WERI-Rb-1 (cell line): Measurements from ENCODE around the gene PGBD1.
"Not testable (repeated sequence)": the region's sequence is repeated elsewhere in the genome, so short reads cannot be mapped to it uniquely, and the experiment has no call there.

ENCODE experiments used
- DNase-seq: peaks from one replicate; pipeline ENCODE4 v3.0.0-alpha.2; 2020
- H3K27ac ChIP-seq: fragments of 250-450 bp; sonication (Bioruptor Pico); 2 replicates; pipeline ENCODE4 v1.5.1; 2020; ENCODE audit warnings: mild to moderate bottlenecking, moderate library complexity
- H3K27me3 ChIP-seq: fragments of 250-450 bp; sonication (Bioruptor Pico); 2 replicates; pipeline ENCODE4 v1.5.1; 2021; ENCODE audit warnings: mild to moderate bottlenecking, low read depth, moderate library complexity; ENCODE audit not compliant: insufficient read depth, severe bottlenecking
- H3K36me3 ChIP-seq: fragments of 250-450 bp; sonication (Bioruptor Pico); 2 replicates; pipeline ENCODE4 v1.5.1; 2020; ENCODE audit warnings: mild to moderate bottlenecking, moderate library complexity
- H3K4me3 ChIP-seq: 2 replicates; pipeline ENCODE4 v1.5.1; 2011; ENCODE audit warnings: low read depth, mild to moderate bottlenecking, control low read depth, low read length
- H3K9me3 ChIP-seq: fragments of 250-450 bp; sonication (Bioruptor Pico); 2 replicates; pipeline ENCODE4 v1.5.1; 2021; ENCODE audit warnings: mild to moderate bottlenecking, moderate library complexity; ENCODE audit not compliant: severe bottlenecking
- TF ChIP-seq, protein P1 (sequence below): IDR thresholded peaks from 2 replicates; pipeline ENCODE4 v1.5.1; 2011; ENCODE audit warnings: low read depth, mild to moderate bottlenecking, control low read depth, inconsistent platforms, low read length

The PGBD1 gene

GRCh38 chr6:28280595-28281287 is 631 bp upstream of the PGBD1 start:
- peak overlapping the region; percentile 75 for H3K27ac ChIP-seq
- H3K27me3 ChIP-seq: no peaks in the 10 kb centered on the region
- no peak for DNase-seq
- H3K36me3 ChIP-seq: peaks cover 45% of the 10 kb centered on the region
- TF ChIP-seq, protein P1, sequence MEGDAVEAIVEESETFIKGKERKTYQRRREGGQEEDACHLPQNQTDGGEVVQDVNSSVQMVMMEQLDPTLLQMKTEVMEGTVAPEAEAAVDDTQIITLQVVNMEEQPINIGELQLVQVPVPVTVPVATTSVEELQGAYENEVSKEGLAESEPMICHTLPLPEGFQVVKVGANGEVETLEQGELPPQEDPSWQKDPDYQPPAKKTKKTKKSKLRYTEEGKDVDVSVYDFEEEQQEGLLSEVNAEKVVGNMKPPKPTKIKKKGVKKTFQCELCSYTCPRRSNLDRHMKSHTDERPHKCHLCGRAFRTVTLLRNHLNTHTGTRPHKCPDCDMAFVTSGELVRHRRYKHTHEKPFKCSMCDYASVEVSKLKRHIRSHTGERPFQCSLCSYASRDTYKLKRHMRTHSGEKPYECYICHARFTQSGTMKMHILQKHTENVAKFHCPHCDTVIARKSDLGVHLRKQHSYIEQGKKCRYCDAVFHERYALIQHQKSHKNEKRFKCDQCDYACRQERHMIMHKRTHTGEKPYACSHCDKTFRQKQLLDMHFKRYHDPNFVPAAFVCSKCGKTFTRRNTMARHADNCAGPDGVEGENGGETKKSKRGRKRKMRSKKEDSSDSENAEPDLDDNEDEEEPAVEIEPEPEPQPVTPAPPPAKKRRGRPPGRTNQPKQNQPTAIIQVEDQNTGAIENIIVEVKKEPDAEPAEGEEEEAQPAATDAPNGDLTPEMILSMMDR: no peak
- no peaks in the 10 kb centered on the region for H3K9me3 ChIP-seq
- H3K4me3 ChIP-seq: peak overlapping the region; percentile 98

DNA sequence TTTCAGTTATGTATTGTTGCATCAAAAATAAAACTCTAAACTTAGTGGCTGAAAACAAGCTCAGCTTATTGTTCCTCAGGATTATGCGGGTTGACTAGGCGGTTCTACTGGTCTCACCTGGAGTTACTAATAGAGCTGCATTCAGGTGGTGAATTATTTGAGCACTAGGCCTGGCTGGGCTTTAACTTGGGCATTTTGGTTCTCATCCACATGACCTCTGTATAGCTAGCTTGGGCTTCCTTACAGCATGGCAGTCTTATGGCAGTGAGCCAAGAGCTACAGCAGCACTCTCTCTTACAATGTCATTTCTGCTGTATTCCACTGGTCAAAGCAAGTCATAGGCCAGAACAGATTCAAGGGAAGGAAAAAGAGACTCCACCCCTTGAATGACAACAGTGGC is 1.6 kb downstream of the PGBD1 start:
- peaks cover 51% of the 10 kb centered on the region for H3K36me3 ChIP-seq
- H3K9me3 ChIP-seq: no peaks in the 10 kb centered on the region
- H3K27ac ChIP-seq: no peak overlapping the region
- H3K4me3 ChIP-seq: no peak overlapping the region
- no peaks in the 10 kb centered on the region for H3K27me3 ChIP-seq
- TF ChIP-seq, protein P1: no peak
- no peak for DNase-seq

DNA sequence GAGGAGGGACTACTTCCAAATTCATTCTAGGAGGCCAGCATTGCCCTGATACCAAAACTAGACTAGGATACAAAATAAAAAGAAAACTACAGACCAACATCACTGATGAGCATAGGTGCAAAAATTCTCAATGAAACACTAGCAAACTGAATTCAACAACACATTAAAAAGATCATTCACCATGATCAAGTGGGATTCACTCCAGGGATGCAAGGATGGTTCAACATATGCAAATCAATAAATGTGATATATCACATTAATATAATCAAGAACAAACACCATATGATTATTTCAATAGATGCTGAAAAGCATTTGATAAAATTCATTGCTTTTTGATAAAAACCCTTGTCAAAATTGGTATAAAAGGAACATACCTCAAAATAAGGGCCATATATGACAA is 10.2 kb downstream of the PGBD1 start:
- Histone ChIP-seq H3K27me3 (no peaks in the 10 kb centered on the region), H3K9me3 (peaks cover 4% of the 10 kb centered on the region), H3K36me3 (peaks cover 75% of the 10 kb centered on the region), H3K27ac (no peak overlapping the region), H3K4me3 (no peak overlapping the region)
- DNase-seq: no peak
- TF ChIP-seq, protein P1: no peak

DNA sequence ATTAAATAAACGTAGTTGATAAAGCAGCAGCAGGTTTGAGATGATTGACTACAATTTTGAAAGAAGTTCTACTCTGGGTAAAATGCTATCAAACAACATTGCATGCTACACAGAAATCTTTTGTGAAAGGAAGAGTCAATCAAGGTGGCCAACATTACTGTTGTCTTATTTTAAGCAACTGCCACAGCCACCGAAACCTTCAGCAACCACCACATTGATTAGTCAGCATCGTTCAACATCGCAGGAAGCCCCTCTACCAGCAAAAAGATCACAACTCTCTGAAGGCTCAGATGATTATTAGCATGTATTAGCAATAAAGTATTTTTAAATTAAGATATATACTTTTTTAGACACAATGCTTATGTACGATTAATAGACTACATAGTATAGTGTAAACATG is 14.0 kb downstream of the PGBD1 start:
- H3K27me3 ChIP-seq: no peaks in the 10 kb centered on the region
- H3K27ac ChIP-seq: no peak overlapping the region
- H3K36me3 ChIP-seq: peaks cover 61% of the 10 kb centered on the region
- H3K4me3 ChIP-seq: no peak overlapping the region
- TF ChIP-seq, protein P1: no peak
- no peak for DNase-seq
- H3K9me3 ChIP-seq: no peaks in the 10 kb centered on the region

DNA sequence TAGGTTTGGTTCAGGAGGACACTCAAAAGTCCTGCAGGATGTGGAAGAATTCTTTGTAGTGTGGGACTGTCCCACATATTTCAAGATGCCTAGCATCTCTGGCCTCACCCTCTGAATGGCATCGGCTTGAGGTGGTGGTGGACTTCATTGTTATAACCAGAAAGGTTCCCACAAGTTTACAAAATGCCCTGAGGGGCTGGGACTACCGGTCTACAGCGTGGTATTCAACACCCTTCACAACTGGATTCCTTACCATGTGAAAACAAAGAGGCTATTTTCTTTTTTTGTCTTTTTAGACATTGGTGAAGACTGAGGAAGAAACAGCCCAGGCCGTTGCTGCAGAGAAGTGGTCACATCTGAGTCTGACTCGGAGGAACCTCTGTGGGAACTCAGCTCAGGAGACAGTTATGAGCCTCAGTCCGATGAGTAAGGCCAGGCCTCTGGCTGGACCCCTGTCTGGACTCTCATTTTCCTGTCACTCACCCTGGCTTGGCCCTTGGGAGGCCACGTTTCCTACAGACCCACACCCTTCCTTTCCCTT is 15.2 kb downstream of the PGBD1 start:
- no peak for DNase-seq
- TF ChIP-seq, protein P1: no peak
- H3K27ac ChIP-seq: no peak overlapping the region
- H3K9me3 ChIP-seq: no peaks in the 10 kb centered on the region
- peaks cover 67% of the 10 kb centered on the region for H3K36me3 ChIP-seq
- H3K4me3 ChIP-seq: no peak overlapping the region
- no peaks in the 10 kb centered on the region for H3K27me3 ChIP-seq

DNA sequence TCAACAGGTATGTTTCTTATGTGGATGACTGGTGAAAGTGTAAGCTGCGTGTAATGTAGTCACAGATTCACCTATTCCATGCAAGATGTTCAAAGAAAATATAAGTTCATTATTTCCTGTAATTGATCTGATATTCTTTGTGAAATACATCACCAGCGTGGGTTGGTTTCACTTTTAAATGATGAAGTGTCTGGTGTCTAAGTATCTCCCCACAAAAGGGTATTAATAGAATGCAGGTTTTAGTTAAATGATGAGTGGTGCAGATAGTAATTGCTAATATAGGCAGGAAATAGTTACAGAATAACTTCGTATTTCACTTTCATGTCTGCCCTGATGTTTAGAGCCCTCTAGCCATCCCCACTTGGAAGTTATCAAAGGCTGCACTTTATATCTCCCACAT is 22.2 kb downstream of the PGBD1 start:
- TF ChIP-seq, protein P1: no peak
- Histone ChIP-seq H3K27me3 (no peaks in the 10 kb centered on the region), H3K4me3 (no peak overlapping the region), H3K27ac (no peak overlapping the region), H3K36me3 (peaks cover 45% of the 10 kb centered on the region), H3K9me3 (no peaks in the 10 kb centered on the region)
- no peak for DNase-seq

GRCh38 chr6:28306363-28306762 is 25.0 kb downstream of the PGBD1 start:
- not testable (repeated sequence) for H3K4me3 ChIP-seq, H3K27ac ChIP-seq, DNase-seq, H3K9me3 ChIP-seq, H3K27me3 ChIP-seq
- peaks cover 31% of the 10 kb centered on the region for H3K36me3 ChIP-seq
